Measurements from ENCODE around the gene ACSM4.

The ACSM4 gene

GRCh38 chr12:7297865-7298264 lies 6.0 kb upstream of the ACSM4 start:
- Histone ChIP-seq H3K27me3 (replicated peaks) (peaks cover 7% of the 10 kb centered on the region), H3K36me3 (replicated peaks) (no peaks in the 10 kb centered on the region), H3K27ac (no peak overlapping the region), H3K4me3 (ENCODE audit: low read depth, low read length) (no peak overlapping the region)
- no peak for DNase-seq
- no peak for TF ChIP-seq CTCF (IDR thresholded peaks at IDR 0.05; ENCODE audit: low read depth, low read length, missing control alignments)
- in situ Hi-C loops (cut with HindIII; ENCODE audit: low pct_ligation_motif_present, low sequenced_read_pairs), result no loop called here

- in situ Hi-C loops (cut with HindIII; ENCODE audit: low pct_ligation_motif_present, low sequenced_read_pairs), result no loop called here
- H3K36me3 ChIP-seq (replicated peaks), result no peaks in the 10 kb centered on the region
These were observed 1.4 kb upstream of the ACSM4 start for GRCh38 chr12:7302266-7302986.

GRCh38 chr12:7303230-7303629 lies 642 bp upstream of the ACSM4 start:
- in situ Hi-C loops (cut with HindIII; ENCODE audit: low pct_ligation_motif_present, low sequenced_read_pairs), result no loop called here
- Histone ChIP-seq H3K4me3 (ENCODE audit: low read depth, low read length) (no peak overlapping the region), H3K27me3 (replicated peaks) (peaks cover 6% of the 10 kb centered on the region), H3K36me3 (replicated peaks) (no peaks in the 10 kb centered on the region), H3K27ac (no peak overlapping the region)
- no peak for DNase-seq
- TF ChIP-seq CTCF (IDR thresholded peaks at IDR 0.05; ENCODE audit: low read depth, low read length, missing control alignments), result no peak

More at GRCh38 chr12:7302266-7302986, 1.4 kb upstream of the ACSM4 start:
- TF ChIP-seq CTCF (IDR thresholded peaks at IDR 0.05; ENCODE audit: low read depth, low read length, missing control alignments), result no peak
- DNase-seq, result no peak
- Histone ChIP-seq H3K27me3 (replicated peaks) (peaks cover 6% of the 10 kb centered on the region), H3K4me3 (ENCODE audit: low read depth, low read length) (no peak overlapping the region), H3K27ac (no peak overlapping the region)

- no peaks in the 10 kb centered on the region for H3K36me3 ChIP-seq (replicated peaks)
- DNase-seq, result peak; percentile 18
- H3K27ac ChIP-seq, result no peak overlapping the region
- in situ Hi-C loops (cut with HindIII; ENCODE audit: low pct_ligation_motif_present, low sequenced_read_pairs), result no loop called here
- no peak overlapping the region for H3K4me3 ChIP-seq (ENCODE audit: low read depth, low read length)
- no peak for TF ChIP-seq CTCF (IDR thresholded peaks at IDR 0.05; ENCODE audit: low read depth, low read length, missing control alignments)
- H3K27me3 ChIP-seq (replicated peaks), result peaks cover 6% of the 10 kb centered on the region
These were observed 584 bp downstream of the ACSM4 start for GRCh38 chr12:7304456-7304855.

- peaks cover 2% of the 10 kb centered on the region for H3K27me3 ChIP-seq (replicated peaks)
- no peak overlapping the region for H3K27ac ChIP-seq
- H3K36me3 ChIP-seq (replicated peaks), result no peaks in the 10 kb centered on the region
- in situ Hi-C loops (cut with HindIII; ENCODE audit: low pct_ligation_motif_present, low sequenced_read_pairs), result no loop called here
- H3K4me3 ChIP-seq (ENCODE audit: low read depth, low read length), result no peak overlapping the region
- TF ChIP-seq CTCF (IDR thresholded peaks at IDR 0.05; ENCODE audit: low read depth, low read length, missing control alignments), result no peak
- no peak for DNase-seq
These were observed 6.2 kb downstream of the ACSM4 start for GRCh38 chr12:7310070-7310469.

- Histone ChIP-seq H3K27me3 (replicated peaks) (no peaks in the 10 kb centered on the region), H3K4me3 (ENCODE audit: low read depth, low read length) (no peak overlapping the region), H3K36me3 (replicated peaks) (no peaks in the 10 kb centered on the region), H3K27ac (no peak overlapping the region)
- no peak for TF ChIP-seq CTCF (IDR thresholded peaks at IDR 0.05; ENCODE audit: low read depth, low read length, missing control alignments)
- in situ Hi-C loops (cut with HindIII; ENCODE audit: low pct_ligation_motif_present, low sequenced_read_pairs), result no loop called here
- no peak for DNase-seq
These were observed 16.1 kb downstream of the ACSM4 start for GRCh38 chr12:7319930-7320329.

All from brain microvascular endothelial cell (primary cell).